Measurements from ENCODE around the gene ZSCAN29.
"Not testable (repeated sequence)": the region's sequence is repeated elsewhere in the genome, so short reads cannot be mapped to it uniquely, and the experiment has no call there.

ZSCAN29 gene

GRCh38 chr15:43370975-43371974, at the start of gene ZSCAN29, which contains the start of gene TUBGCP4:
Gene ZSCAN29, minus strand, starts transcription at chr15:43371043. Its CDS starts 1,130 bp downstream, at chr15:43369913.
Gene TUBGCP4, plus strand, starts transcription at chr15:43371101. Its CDS starts 254 bp downstream, at chr15:43371355.
- DNase-seq: peak; percentile 87 to 88

GRCh38 chr15:43420435-43420834, 49.6 kb upstream of the ZSCAN29 start:
- DNase-seq: no peak

GRCh38 chr15:43414196-43414595, 43.4 kb upstream of the ZSCAN29 start:
- no peak for DNase-seq

- DNase-seq: no peak
Measured at GRCh38 chr15:43412096-43412495, 41.3 kb upstream of the ZSCAN29 start.

GRCh38 chr15:43410572-43411214, 39.9 kb upstream of the ZSCAN29 start:
- no peak for DNase-seq

- no peak for DNase-seq
Measured at GRCh38 chr15:43408789-43409188, 37.9 kb upstream of the ZSCAN29 start.

GRCh38 chr15:43406808-43407207, 36.0 kb upstream of the ZSCAN29 start:
- DNase-seq: no peak

GRCh38 chr15:43406189-43406588, 35.3 kb upstream of the ZSCAN29 start:
- DNase-seq: no peak

GRCh38 chr15:43404130-43404529, 33.3 kb upstream of the ZSCAN29 start:
- DNase-seq: no peak

GRCh38 chr15:43403616-43404015, 32.8 kb upstream of the ZSCAN29 start:
- no peak for DNase-seq

- no peak for DNase-seq
Measured at GRCh38 chr15:43402255-43402654, 31.4 kb upstream of the ZSCAN29 start.

GRCh38 chr15:43393592-43393991, 22.7 kb upstream of the ZSCAN29 start:
- DNase-seq: not testable (repeated sequence)

GRCh38 chr15:43390723-43391122, 19.9 kb upstream of the ZSCAN29 start:
- no peak for DNase-seq

GRCh38 chr15:43383070-43383469, 12.2 kb upstream of the ZSCAN29 start:
- no peak for DNase-seq

- no peak for DNase-seq
Measured at GRCh38 chr15:43382310-43382709, 11.5 kb upstream of the ZSCAN29 start.

- DNase-seq: no peak
Measured at GRCh38 chr15:43378601-43379000, 7.8 kb upstream of the ZSCAN29 start.

- DNase-seq: peak; percentile 27 to 41
Measured at GRCh38 chr15:43376017-43376705, 5.3 kb upstream of the ZSCAN29 start.

- DNase-seq: no peak
Measured at GRCh38 chr15:43370310-43370974, 401 bp downstream of the ZSCAN29 start.

- DNase-seq: no peak
Measured at GRCh38 chr15:43361313-43361903, 9.4 kb downstream of the ZSCAN29 start.

GRCh38 chr15:43360821-43361220, 10.0 kb downstream of the ZSCAN29 start:
- no peak for DNase-seq

- DNase-seq: no peak
Measured at GRCh38 chr15:43352693-43353382, 18.0 kb downstream of the ZSCAN29 start.

GRCh38 chr15:43347114-43347513, 23.7 kb downstream of the ZSCAN29 start:
- no peak for DNase-seq

Measured in activated T-cell treated with anti-CD3 and anti-CD28 coated beads, Interleukin-2, amount 50 U/mL, for 48 hours (primary cell).